GM19193 (cell line): ENCODE results near the gene TLL1.

Experiments used
- POLR2A ChIP-seq: IDR thresholded peaks from 4 replicates; pipeline ENCODE4 v1.6.1; 2011; ENCODE audit not compliant: insufficient read depth, insufficient read length; ENCODE audit errors: extremely low read depth

TLL1 gene

GRCh38 chr4:166043801-166044200, 170.8 kb downstream of the TLL1 start:
- no peak for TF ChIP-seq POLR2A

GRCh38 chr4:166044871-166045270, 171.8 kb downstream of the TLL1 start:
- TF ChIP-seq POLR2A, result no peak

- no peak for TF ChIP-seq POLR2A
These were observed 172.4 kb downstream of the TLL1 start for GRCh38 chr4:166045457-166045856.

- no peak for TF ChIP-seq POLR2A
These were observed 176.0 kb downstream of the TLL1 start for GRCh38 chr4:166049036-166049435.

- no peak for TF ChIP-seq POLR2A
These were observed 191.7 kb downstream of the TLL1 start for GRCh38 chr4:166064721-166065120.

- no peak for TF ChIP-seq POLR2A
These were observed 192.3 kb downstream of the TLL1 start for GRCh38 chr4:166065324-166065723.

GRCh38 chr4:166066936-166067335, 193.9 kb downstream of the TLL1 start:
- no peak for TF ChIP-seq POLR2A

GRCh38 chr4:166067915-166068314, 194.9 kb downstream of the TLL1 start:
- no peak for TF ChIP-seq POLR2A

GRCh38 chr4:166073783-166074182, 200.7 kb downstream of the TLL1 start:
- TF ChIP-seq POLR2A, result no peak

GRCh38 chr4:166075599-166075998, 202.6 kb downstream of the TLL1 start:
- no peak for TF ChIP-seq POLR2A

- no peak for TF ChIP-seq POLR2A
These were observed 204.7 kb downstream of the TLL1 start for GRCh38 chr4:166077782-166078181.

GRCh38 chr4:166078383-166078782, 205.3 kb downstream of the TLL1 start:
- no peak for TF ChIP-seq POLR2A

GRCh38 chr4:166078955-166079354, 205.9 kb downstream of the TLL1 start:
- TF ChIP-seq POLR2A, result no peak

GRCh38 chr4:166087569-166087968, 214.5 kb downstream of the TLL1 start:
- no peak for TF ChIP-seq POLR2A

- no peak for TF ChIP-seq POLR2A
These were observed 215.5 kb downstream of the TLL1 start for GRCh38 chr4:166088576-166088975.

- no peak for TF ChIP-seq POLR2A
These were observed 218.1 kb downstream of the TLL1 start for GRCh38 chr4:166091146-166091545.

- no peak for TF ChIP-seq POLR2A
These were observed 219.0 kb downstream of the TLL1 start for GRCh38 chr4:166091912-166092510.
